Retinal pigment epithelial cell (primary cell): Measurements from ENCODE around the gene RPA3.

Experiments
- DNase-seq: peaks from one replicate; pipeline ENCODE4 v3.0.0-alpha.2; 2010; ENCODE audit warnings: low read depth
- H3K4me3 ChIP-seq: 2 replicates; pipeline ENCODE4 v1.5.1; 2011; ENCODE audit warnings: mild to moderate bottlenecking, low read length, control low read depth, moderate library complexity
- TF ChIP-seq, protein P1 (sequence below): conservative IDR thresholded peaks from 2 replicates; pipeline ENCODE4 v1.5.1; 2011; ENCODE audit warnings: low read depth, low read length, control low read depth, inconsistent platforms

The RPA3 gene

DNA sequence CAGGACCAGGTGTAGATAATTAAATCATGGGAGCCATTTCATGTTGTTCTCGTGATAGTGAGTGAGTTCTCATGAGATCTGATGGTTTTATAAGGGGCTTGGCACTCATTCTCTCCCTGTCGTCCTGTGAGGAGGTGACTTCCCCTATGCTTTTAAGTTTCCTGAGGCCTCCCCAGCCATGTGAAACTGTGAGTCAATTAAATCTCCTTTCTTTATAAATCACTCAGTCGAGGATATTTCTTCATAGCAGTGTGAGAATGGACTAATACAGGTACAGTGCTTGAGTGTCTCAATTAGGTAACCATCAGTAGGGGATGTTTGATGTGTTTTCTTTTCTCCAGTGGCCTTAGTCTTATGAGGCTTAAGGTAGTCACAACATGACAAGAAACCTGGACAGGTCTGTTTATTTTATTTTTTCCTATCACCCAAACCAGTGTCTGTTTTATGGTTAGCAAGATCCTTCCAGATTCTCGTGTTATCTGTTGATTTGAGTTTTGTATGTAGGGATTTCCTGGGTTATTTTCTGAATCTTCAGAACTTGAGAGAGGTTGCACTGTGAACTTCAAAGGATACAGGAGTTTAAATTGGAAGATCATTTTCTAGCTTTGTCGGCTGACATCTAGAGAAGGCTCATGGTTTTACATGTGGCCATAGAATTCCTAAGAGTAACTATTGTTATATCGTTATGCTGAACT lies 45.7 kb downstream of the RPA3 start:
- DNase-seq, result no peak

DNA sequence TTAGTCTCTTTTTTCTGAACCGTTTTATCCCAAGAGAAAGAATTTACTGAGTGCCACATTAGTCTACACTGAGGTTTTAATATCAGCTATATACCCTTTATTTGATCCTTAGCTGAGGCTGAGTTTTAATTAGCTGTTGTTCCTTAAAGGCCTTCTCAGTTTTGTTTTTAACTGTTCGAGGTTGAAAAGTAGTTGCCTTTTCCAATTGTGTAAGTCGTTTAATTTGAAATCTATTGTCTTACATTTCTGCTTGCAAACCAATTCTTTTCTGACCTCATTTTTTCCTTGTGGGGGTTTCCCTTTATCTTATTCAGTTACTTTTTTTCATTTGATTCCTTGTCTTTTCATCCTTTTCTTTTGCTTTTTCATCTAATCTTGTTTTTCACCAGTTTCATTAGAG lies 47.0 kb downstream of the RPA3 start:
- TF ChIP-seq, protein P1, sequence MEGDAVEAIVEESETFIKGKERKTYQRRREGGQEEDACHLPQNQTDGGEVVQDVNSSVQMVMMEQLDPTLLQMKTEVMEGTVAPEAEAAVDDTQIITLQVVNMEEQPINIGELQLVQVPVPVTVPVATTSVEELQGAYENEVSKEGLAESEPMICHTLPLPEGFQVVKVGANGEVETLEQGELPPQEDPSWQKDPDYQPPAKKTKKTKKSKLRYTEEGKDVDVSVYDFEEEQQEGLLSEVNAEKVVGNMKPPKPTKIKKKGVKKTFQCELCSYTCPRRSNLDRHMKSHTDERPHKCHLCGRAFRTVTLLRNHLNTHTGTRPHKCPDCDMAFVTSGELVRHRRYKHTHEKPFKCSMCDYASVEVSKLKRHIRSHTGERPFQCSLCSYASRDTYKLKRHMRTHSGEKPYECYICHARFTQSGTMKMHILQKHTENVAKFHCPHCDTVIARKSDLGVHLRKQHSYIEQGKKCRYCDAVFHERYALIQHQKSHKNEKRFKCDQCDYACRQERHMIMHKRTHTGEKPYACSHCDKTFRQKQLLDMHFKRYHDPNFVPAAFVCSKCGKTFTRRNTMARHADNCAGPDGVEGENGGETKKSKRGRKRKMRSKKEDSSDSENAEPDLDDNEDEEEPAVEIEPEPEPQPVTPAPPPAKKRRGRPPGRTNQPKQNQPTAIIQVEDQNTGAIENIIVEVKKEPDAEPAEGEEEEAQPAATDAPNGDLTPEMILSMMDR, result no peak
- H3K4me3 ChIP-seq, result no peak overlapping the region
- no peak for DNase-seq

More for the DNA sequence above, 45.7 kb downstream of the RPA3 start:
- no peak overlapping the region for H3K4me3 ChIP-seq
- TF ChIP-seq, protein P1, result no peak

DNA sequence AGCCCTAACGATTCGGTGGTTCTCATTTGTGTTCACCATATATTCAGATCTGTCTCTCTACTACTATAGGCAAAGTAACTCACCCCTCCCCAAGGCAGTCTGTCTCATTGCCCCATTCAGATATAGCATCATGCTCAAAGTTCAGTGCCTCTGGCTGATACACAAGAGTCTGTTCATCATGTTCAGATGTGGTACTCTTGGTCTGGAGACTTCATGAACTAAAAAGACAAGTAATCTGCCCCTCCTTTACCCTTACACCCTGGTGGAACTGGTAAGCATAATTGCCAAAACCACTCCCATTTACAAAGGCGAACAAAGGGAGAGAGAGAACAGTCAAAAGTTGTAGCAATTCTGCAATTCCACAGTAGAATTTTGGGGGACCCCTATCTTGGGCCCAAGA lies 47.9 kb downstream of the RPA3 start:
- H3K4me3 ChIP-seq, result no peak overlapping the region
- TF ChIP-seq, protein P1, result no peak
- DNase-seq, result no peak

DNA sequence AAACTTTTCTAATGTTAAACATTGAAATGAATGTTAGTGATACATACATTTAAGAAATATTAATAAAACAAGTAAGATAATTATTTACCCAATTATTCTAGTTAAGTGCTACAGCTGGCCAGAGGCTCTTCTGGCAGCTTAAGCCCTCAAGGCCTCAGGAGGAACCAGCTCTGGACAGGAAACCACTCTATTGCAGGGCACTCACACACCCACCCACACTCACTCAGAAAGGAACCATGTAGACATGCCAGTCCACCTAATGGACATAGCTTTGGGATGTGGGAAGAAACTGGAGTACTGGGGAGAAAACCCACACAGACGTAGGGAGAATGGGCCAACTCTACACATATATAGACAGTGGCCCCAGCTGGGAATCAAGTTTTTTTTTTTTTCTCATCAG lies 49.7 kb downstream of the RPA3 start:
- no peak overlapping the region for H3K4me3 ChIP-seq
- no peak for DNase-seq
- TF ChIP-seq, protein P1, result no peak

DNA sequence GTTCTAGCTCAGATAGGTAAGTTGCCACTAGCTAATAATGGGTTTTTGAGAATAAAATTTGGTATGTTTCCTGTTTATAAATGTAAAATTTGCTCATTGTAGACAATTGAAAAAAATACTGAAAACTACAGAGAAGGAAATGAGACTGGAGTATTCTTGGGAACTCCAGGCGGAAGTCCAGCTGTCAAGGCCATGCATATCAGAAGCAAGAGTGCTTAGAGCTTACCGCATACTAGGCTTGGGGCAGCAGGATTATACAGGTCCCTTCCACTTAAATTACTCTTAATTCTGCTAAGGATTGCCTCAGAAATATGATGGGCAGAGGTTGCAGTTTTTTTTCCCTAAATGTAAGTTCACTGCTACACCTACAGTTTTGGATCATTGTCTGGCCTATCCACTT lies 51.2 kb downstream of the RPA3 start:
- DNase-seq, result no peak
- TF ChIP-seq, protein P1, result no peak
- no peak overlapping the region for H3K4me3 ChIP-seq

DNA sequence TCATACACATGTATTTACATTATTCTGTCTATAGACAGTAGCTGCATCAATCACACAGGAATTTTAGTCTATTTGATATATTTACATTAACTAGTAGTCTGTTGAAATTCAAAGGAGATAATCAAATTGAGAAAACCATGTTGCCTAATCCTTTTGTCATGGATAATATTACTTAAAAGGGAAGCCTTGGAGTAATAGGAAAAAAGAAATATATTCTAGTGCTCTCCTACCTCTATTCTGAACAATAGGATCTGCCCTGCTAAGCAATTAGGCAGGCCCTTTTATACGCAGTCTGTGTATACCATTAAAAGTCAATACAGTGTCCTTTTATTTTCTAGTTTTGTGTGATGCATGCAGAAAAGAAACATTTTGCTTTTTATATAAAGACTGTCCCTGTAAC lies 53.4 kb downstream of the RPA3 start:
- TF ChIP-seq, protein P1, result no peak
- H3K4me3 ChIP-seq, result no peak overlapping the region
- DNase-seq, result no peak

DNA sequence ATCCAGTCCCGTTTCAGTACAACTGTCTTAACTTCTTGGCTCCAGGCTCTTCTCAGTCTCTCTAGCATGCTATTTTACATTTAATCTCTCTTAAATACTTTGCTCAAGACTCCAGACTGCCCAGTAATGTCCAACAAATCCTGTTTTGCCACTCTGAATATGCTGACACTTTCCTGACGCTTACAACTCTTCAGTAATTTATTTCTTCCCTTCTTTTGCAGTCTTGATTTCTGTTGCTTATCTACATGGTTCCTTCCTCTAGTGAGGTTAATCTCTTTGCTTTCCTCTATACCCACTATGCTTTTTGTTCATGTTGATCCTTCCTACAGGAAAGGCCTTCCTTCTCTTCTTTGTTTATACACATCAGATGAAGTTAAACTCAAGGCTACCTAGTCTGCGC lies 54.1 kb downstream of the RPA3 start:
- no peak overlapping the region for H3K4me3 ChIP-seq
- TF ChIP-seq, protein P1, result no peak

More for the DNA sequence above, 54.1 kb downstream of the RPA3 start:
- no peak for DNase-seq
